Skin epidermis (tissue), 12 donors: ENCODE results near the gene ARMH3.
A peak's percentile ranks its signal among the peaks of the same experiment; 100 is the strongest.

Experiments
- H3K27ac ChIP-seq, 21 experiments: fragments of 200-600 bp; sonication (generic) in 11 of 21; one replicate each; pipeline ENCODE4 v1.5.0; 2020; ENCODE audit warnings: mild to moderate bottlenecking in 3 of 21, inconsistent platforms in 2 of 21, moderate library complexity in 2 of 21
- H3K4me3 ChIP-seq, 7 experiments: fragments of 200-600 bp; sonication (generic) in 2 of 7; one replicate each; pipeline ENCODE4 v1.5.0; 2020; ENCODE audit warnings: inconsistent platforms in 2 of 7, mild to moderate bottlenecking in 2 of 7, moderate library complexity in 1 of 7

ARMH3 gene

DNA sequence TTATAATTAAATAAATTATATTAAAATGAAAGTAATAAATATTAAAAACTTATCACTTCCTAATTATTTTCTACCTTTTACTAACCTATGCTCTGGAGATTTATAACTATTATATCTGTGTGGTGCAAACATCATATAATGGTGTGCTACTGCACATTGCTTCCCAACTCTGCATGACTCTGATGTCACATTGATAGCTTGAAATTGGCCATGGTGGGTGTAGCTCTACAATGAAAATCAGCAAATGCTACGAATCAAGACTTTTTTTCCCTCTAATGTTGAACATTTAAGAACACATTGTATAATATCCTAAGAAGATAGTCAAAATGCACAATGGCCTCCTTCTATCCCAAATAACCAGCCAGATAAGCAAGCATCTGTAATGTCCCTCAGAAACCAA is 99.1 kb downstream of the ARMH3 start:
- H3K4me3 ChIP-seq = no peak overlapping the region
- H3K27ac ChIP-seq = no peak overlapping the region

DNA sequence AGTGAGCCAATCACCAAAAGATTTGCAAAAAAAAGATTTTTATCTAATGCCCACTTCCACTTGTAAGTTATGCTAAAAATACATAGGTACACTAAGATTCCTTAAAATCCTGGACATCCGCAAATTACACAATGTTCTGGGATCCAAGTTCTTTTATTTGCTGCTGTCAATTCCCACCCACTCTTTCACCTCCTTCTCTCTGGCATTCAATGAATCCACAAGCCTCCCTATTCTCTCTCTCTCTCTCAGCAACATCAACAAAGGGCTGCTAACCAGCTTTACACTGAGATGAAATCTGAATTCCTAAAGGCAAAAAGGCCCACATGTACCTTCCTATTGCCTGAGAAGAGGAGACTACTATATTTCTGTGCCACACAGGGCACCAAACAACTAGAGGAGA is 99.9 kb downstream of the ARMH3 start:
- Histone ChIP-seq H3K27ac (no peak overlapping the region), H3K4me3 (no peak overlapping the region)

DNA sequence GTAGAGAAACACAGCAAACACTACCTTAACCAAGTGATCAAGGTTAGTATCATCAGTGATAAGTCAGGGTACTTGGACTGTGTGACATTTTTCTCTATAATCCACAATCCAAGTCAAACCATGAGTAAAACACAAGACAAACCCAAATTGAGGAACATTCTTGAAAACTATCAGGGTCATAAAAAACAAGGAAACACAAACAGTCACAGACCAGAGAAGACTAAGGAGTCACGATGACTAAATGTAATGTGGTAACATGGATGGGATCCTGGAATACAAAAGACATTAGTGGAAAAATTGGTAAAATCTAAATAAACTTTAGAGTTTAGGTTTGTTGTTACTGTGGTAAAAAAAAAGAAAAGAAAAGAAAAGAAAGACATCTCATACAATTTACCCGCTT is 103.8 kb downstream of the ARMH3 start:
- no peak overlapping the region for H3K4me3 ChIP-seq

GRCh38 chr10:101950213-101950612 is 105.8 kb downstream of the ARMH3 start:
- no peak overlapping the region for H3K4me3 ChIP-seq

More for the DNA sequence above, 103.8 kb downstream of the ARMH3 start:
- H3K27ac ChIP-seq = no peak overlapping the region

DNA sequence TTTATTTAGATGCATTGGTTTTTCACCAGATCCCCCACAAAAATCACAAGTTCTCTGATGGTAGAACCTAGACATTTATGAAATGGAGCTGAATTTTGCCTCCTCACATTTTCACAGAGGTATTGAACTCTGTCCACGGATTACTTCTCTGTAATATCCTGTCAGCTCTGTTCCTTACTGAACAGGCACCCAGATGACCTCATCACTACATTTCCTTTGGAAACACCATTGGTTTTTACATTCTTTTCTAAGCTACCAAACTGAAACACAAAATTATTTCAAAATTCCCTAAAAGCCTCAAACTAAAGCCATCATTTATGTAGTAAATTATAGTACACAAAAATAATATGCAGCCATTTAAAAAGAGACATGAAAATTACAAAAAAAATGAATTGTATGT is 114.1 kb downstream of the ARMH3 start:
- Histone ChIP-seq H3K4me3 (no peak overlapping the region), H3K27ac (no peak overlapping the region)

More at GRCh38 chr10:101950213-101950612, 105.8 kb downstream of the ARMH3 start:
- H3K27ac ChIP-seq = no peak overlapping the region

DNA sequence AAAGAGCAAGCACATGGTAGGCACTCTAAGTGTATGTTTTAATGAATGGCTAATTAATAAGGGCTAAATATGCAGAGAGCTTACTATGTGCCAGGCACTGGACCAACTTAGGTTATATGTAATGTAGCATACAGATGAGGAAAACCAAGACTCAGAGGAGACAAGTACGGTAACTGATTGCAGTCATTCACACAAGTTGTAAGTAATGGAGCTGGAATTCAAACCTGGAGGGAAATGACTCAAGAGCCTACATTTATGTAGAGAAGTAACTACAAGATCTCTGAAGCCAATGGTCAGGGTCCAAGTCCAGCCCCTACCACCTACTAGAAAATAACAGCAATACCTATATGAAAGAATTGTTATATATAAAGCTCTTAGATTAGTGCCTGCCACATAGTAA is 115.1 kb downstream of the ARMH3 start:
- Histone ChIP-seq H3K27ac (no peak overlapping the region), H3K4me3 (no peak overlapping the region)

DNA sequence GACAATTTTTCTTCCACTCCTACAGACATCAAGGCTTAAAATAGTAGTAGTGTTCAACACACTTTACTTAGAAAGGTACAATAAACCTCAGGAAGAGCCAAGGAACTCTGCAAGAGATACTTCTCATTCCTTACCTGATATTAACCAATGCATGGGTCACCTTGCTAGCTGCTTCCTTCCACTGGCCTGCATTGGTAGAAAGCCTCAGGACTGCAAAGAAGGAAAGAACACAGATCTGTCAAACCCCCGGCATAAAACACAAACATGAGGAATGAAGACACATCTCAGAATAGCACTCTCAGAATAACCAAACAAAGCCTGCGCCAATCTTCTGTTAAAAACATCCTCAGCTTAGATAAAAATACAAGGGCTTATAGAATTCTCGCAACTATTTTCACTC is 116.2 kb downstream of the ARMH3 start:
- peak overlapping the region in 2 of 21 experiments; percentile 34 to 37 for H3K27ac ChIP-seq
- H3K4me3 ChIP-seq = no peak overlapping the region

- H3K27ac ChIP-seq = peak overlapping the region in 6 of 21 experiments; percentile 5 to 57 (median 26)
- no peak overlapping the region for H3K4me3 ChIP-seq
These were observed 116.8 kb downstream of the ARMH3 start for GRCh38 chr10:101939008-101939648.

DNA sequence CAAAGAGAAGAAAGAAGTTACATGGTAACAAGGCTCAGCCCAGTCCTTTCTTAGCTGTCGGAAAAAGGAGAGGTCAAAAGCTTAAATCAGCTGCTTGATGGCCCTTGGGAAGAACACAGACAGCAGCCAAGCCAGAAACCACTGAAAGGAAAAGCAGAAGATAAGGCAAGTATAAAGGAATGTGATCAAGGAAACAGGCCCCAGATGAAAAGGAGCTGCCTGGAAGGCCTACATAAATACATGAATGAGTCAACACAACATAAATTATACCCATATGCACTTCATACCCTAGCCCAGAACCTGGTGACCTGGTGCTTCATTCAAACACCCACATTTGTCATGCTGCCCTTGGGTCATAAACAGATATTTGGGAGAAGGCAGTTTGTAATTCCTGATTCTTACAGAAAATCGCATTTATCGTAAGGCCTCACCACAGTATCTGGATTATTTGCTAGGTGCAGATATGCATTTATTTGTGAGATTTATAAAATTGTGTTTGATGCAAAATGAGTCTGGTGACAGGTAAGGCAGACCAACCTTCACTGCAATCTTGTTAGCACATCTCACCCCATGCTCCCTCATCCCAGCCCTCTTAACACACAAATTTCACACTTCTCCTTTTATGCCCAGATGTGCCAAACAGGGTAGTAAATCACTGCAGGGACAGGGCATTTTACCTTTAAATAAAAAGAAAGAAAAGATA is 117.5 kb downstream of the ARMH3 start:
- Histone ChIP-seq H3K4me3 (no peak overlapping the region), H3K27ac (peak overlapping the region in 5 of 21 experiments; percentile 8 to 57 (median 12))

DNA sequence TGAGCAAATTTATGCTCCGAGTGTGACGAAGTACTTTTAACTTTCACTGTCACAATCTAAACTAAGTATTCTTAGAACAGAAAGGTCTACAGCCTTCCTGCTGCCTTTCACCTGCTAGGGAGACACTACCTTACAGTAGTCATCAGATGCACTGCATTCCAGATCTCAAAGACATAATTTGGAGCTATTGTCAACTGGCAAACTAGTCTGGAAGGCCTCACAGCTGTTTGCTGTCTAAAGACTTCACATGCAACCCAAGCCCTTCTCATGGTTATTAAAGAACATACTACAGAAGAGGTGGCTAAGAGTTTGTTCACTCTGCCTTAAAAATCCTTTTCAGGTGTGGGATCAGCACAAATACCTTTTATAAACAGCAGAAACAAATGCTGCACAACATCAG is 120.5 kb downstream of the ARMH3 start:
- Histone ChIP-seq H3K27ac (no peak overlapping the region), H3K4me3 (no peak overlapping the region)

DNA sequence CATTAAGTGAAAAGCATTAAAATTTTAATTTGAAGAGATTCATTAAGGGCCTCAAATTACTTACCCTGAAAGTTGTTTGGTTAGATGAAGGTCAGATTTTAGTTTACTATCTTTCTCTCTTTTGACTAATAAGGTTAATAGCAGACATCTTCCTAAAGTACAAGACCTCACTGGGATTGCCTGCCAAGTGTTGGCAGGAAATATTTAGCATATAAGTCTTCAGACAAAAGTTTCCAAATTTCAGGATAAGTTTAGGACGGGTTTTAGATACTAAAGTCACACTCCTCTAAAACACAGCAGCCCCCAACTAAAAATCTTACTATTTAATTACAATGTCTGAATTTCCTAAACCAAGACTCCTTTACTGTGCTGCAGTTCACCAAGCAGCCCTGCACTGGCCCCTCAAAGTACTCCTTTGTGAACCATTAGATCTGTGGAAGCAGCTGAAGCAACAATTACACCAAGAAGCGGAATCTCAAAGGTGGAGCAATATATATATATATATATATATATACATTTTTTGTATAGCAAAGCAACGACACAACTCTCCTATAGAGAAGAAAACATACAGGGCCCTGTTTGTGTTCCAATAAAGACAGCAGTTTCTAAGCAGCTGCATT is 121.2 kb downstream of the ARMH3 start:
- no peak overlapping the region for H3K27ac ChIP-seq

DNA sequence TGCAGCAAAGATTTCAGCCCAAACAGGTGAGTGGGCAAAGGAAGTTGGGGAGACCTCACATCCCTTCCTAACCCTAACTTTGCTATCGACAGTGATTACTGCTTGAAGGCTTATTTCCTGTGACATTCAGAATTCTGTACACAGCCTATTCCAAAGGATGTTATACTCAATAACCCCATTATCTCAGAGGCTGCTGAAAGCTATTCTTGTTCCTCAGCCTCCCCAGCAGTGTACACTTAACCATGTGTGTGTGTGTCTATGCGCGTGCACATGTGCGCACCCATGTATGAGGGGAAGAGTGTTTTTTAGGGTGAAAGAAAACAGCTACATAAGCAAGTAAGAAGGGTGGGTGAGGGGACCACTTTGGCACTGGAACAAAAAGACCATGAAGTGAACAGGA is 122.0 kb downstream of the ARMH3 start:
- Histone ChIP-seq H3K4me3 (no peak overlapping the region), H3K27ac (no peak overlapping the region)

More for the DNA sequence above, 121.2 kb downstream of the ARMH3 start:
- no peak overlapping the region for H3K4me3 ChIP-seq

DNA sequence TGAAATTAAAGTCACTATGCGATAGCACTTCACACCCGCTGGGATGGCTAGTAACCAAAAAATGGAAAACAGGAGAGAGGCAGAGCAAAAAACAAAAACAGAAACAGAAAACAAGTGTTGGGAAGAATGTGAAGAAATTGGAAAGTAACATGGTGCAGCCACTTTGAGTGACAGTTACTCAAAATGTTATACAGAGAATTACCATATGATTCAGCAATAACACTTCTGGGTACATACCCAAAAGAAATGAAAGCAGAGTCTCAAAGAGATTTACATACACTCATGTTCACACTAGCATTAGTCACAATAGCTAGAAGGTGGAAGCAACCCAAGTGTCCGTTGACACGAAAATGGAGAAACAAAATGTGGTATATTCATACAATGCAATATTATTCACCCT is 123.8 kb downstream of the ARMH3 start:
- Histone ChIP-seq H3K27ac (no peak overlapping the region), H3K4me3 (no peak overlapping the region)

- Histone ChIP-seq H3K27ac (no peak overlapping the region), H3K4me3 (no peak overlapping the region)
These were observed 130.9 kb downstream of the ARMH3 start for GRCh38 chr10:101925027-101925426.

DNA sequence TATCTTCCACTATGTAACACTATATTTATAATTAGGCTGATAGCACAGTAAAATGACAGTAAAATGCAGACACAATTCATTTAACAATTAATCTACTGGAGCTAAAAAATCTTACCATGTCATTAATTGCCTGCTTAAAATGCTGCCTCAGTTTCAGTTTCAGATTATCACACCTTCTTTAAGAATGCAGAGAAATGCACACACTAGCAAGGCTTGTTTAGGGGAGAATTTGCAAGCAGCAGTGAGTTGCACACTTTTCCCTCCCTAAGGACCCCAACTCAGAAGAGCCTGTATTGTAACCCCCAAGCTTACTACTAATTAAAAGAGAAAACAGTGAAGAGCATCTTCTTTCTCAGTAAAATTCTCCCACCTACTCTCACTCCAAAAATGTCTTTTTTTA is 132.7 kb downstream of the ARMH3 start:
- Histone ChIP-seq H3K27ac (no peak overlapping the region), H3K4me3 (no peak overlapping the region)

DNA sequence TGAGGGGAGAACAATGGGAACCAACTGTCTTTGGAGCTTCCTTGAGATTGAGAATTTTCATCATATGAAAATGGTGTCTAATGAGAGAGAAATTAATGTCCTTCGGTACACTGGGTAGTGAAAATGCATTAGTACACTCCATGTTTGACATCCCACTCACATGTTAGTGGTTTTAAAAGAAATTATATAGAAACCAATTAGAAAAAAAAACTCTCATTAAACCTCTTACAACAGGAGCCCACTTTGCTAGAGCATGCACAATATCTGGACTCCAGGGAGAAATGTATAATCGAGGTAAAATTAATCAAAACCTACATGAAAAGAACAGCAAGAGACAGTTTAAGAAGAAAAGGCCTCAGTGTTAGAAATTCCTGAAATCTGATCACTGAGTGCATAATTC is 133.1 kb downstream of the ARMH3 start:
- H3K4me3 ChIP-seq = no peak overlapping the region
- H3K27ac ChIP-seq = no peak overlapping the region

GRCh38 chr10:101920546-101920945 is 135.4 kb downstream of the ARMH3 start:
- Histone ChIP-seq H3K4me3 (no peak overlapping the region), H3K27ac (no peak overlapping the region)

DNA sequence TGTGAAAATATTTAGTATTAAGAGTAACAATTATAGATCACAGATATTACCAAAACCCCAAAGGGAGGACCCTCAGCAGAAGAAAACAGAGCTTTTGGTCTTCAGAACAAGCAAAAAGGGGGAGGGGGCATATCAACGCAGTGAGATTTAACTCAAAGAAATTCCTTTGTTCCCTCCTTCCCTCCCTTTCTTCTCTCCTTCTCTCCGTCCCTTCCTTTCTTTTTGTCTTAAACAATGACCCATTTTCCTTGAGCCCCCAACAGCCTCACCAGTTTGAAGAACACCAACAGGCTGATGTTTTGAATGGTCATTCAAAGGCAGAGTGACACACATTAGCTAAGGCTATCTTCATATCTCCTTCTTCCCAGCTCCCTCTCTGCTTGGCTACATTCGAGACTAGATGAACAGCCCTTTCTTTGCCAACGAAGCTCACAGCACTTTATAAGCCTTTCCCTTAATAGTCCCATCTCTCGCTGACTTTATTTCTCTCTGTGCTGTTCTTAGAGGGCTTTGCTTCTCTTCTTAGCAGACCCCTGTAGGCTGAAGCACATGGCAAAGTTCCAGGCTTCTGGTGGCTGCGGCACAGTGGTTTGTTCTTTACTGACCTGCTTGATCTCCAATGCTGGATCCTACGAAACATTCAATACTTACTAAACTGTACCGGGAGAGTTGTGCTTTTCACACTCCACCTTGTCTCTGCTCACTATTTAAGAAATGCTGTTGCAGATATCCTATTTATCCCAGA is 136.8 kb downstream of the ARMH3 start:
- no peak overlapping the region for H3K27ac ChIP-seq
- H3K4me3 ChIP-seq = no peak overlapping the region

DNA sequence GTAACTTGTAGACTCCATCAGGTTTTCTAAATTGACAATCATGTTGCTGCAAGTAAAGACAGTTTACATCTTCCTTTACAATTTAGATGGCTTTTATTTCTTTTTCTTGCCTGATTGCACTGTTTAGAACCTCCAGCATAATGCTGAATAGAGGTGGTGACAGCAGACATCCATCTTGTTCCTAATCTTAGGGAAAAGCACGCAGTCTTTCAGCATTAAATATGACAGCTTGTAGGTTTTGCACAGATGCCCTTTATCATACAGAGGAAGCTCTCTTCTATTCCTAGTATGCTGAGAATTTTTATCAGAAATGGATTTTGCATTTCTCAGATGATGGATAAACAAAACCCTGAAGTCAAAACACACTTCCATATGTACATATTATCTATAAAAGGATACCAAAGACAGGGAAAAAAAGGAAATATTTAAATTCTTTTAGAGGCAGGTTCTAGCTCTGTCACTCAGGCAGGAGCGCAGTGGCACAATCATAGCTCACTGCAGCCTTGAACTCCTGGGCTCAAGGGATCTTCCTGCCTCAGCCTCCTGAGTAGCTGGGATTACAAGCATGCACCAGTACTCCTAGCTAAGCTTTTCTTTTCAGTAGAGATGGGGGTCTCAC is 143.3 kb downstream of the ARMH3 start:
- Histone ChIP-seq H3K4me3 (no peak overlapping the region), H3K27ac (no peak overlapping the region)

GRCh38 chr10:101906586-101907183 is 149.3 kb downstream of the ARMH3 start:
- Histone ChIP-seq H3K27ac (no peak overlapping the region), H3K4me3 (no peak overlapping the region)
